ENCODE results near the gene USP46. TPM values are rescaled to one million over a fixed set of nuclear protein-coding genes. Genes with fewer than 3 reads are reported as not detected.
A peak's percentile ranks its signal among the peaks of the same experiment; 100 is the strongest.

Gene USP46
- total RNA-seq, 1 donor = 19.4 TPM

- no peak for TF ChIP-seq CTCF (IDR thresholded peaks at IDR 0.05; ENCODE audit: insufficient read depth, low read depth, low read length)
- no peak for DNase-seq (ENCODE audit: low read depth)
- H3K4me3 ChIP-seq (ENCODE audit: low read depth, low read length) = no peak overlapping the region
These were observed 83.7 kb downstream of the USP46 start for GRCh38 chr4:52575406-52575805.

GRCh38 chr4:52574036-52574435 lies 85.1 kb downstream of the USP46 start:
- no peak overlapping the region for H3K4me3 ChIP-seq (ENCODE audit: low read depth, low read length)
- TF ChIP-seq CTCF (IDR thresholded peaks at IDR 0.05; ENCODE audit: insufficient read depth, low read depth, low read length) = no peak
- peak; percentile 46 for DNase-seq (ENCODE audit: low read depth)

DNA sequence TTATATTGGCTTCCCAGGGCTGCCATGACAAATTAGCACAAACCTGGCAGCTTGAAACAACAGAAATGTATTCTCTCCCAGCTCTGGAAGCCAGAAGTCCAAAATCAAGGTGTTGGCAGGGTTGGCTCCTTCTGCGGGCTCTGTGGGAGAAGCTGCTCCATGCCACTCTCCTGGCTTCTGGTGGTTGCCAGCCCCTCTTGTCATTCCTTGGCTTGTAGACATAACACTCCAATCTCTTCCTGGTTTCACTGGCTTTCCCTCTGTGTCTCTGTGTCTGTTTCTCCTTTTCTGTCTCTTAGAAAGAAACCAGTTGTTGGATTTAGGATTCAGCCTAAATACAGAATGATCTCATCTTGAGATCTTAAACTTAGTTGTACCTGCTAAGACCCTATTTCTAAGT lies 85.5 kb downstream of the USP46 start:
- no peak overlapping the region for H3K4me3 ChIP-seq (ENCODE audit: low read depth, low read length)
- no peak for TF ChIP-seq CTCF (IDR thresholded peaks at IDR 0.05; ENCODE audit: insufficient read depth, low read depth, low read length)
- DNase-seq (ENCODE audit: low read depth) = peak; percentile 28

DNA sequence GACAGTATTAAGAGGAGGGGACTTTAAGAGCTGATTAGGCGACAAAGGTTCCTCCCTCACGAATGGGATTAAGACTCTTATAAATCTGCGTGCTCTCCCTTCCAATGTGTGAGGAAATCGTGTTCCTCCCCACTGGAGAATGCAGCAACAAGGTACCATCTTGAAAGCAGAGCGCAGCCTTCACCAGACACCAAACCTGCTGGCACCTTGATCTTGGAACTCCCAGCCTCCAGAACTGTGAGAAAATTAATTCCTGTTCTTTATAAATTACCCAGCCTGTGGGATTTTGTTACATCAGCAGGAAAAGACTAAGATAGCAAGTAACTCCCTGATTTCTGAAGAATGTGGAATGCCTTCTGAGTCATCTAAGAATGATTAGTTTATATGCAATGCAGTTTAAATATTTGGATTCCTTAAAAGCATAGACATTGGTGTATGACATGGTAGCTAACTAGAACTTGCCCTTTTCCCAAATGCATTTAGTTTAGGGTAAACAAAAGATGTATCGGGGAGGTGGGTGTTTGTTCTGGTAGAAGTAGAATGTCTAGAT lies 86.1 kb downstream of the USP46 start:
- no peak for TF ChIP-seq CTCF (IDR thresholded peaks at IDR 0.05; ENCODE audit: insufficient read depth, low read depth, low read length)
- peak; percentile 81 for DNase-seq (ENCODE audit: low read depth)
- H3K4me3 ChIP-seq (ENCODE audit: low read depth, low read length) = no peak overlapping the region

DNA sequence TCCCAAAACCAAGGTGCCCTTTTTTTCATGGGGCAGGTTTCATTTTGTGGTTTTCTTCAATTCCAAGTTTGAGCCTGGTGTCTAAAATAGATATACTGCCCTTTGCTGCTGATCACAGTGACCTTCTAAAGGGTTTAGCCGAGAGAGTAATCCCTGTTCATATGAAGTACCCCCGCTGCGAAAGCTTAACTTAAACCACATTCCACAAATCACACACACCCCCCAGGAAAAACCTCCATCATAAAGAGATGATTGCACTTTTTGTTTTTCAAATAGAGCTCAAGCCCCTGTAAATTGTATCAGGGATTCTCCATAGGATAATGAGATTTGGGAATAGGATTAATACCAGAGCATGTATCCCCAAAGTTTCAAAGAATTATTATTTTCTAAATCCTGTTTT lies 90.8 kb downstream of the USP46 start:
- no peak overlapping the region for H3K4me3 ChIP-seq (ENCODE audit: low read depth, low read length)
- no peak for TF ChIP-seq CTCF (IDR thresholded peaks at IDR 0.05; ENCODE audit: insufficient read depth, low read depth, low read length)
- DNase-seq (ENCODE audit: low read depth) = no peak

- TF ChIP-seq CTCF (IDR thresholded peaks at IDR 0.05; ENCODE audit: insufficient read depth, low read depth, low read length) = no peak
- DNase-seq (ENCODE audit: low read depth) = peak; percentile 37
- H3K4me3 ChIP-seq (ENCODE audit: low read depth, low read length) = no peak overlapping the region
These were observed 92.7 kb downstream of the USP46 start for GRCh38 chr4:52566136-52567031.

Measured in fibroblast of villous mesenchyme (primary cell).